GM12801 (cell line): ENCODE data around the gene SUCLG1.

Experiments used
- CTCF ChIP-seq: IDR thresholded peaks from one replicate; pipeline ENCODE4 v1.5.1; 2011; ENCODE audit warnings: control low read depth; ENCODE audit not compliant: insufficient read length; ENCODE audit errors: extremely low read depth

SUCLG1 gene

GRCh38 chr2:84435345-84436025 is 23.6 kb downstream of the SUCLG1 start:
- TF ChIP-seq CTCF: no peak

- TF ChIP-seq CTCF: no peak
These were observed 29.8 kb downstream of the SUCLG1 start for GRCh38 chr2:84429328-84429727.

GRCh38 chr2:84427235-84428138 is 31.6 kb downstream of the SUCLG1 start:
- TF ChIP-seq CTCF: no peak

GRCh38 chr2:84425310-84425709 is 33.8 kb downstream of the SUCLG1 start:
- no peak for TF ChIP-seq CTCF

GRCh38 chr2:84424152-84424551 is 34.9 kb downstream of the SUCLG1 start:
- no peak for TF ChIP-seq CTCF

GRCh38 chr2:84421791-84422190 is 37.3 kb downstream of the SUCLG1 start:
- TF ChIP-seq CTCF: no peak

- TF ChIP-seq CTCF: no peak
These were observed 37.9 kb downstream of the SUCLG1 start for GRCh38 chr2:84421197-84421596.
